IMR-90 (cell line): ENCODE data around the gene RAD51B. TPM values are rescaled to one million over a fixed set of nuclear protein-coding genes. Genes with fewer than 3 reads are reported as not detected.

Source experiments
- ATAC-seq: fragments of 200-7000 bp; cut with Tn5 transposase; 2 replicates; pipeline ENCODE4 v1.9.1; 2020; ENCODE audit warnings: low read depth, mild to moderate bottlenecking, moderate library complexity
- BruUV-seq: library from RNA; stranded (reverse); fragments of 400-500 nt; replicated peaks from 2 replicates; lab custom pipeline; 2021; lab: Mats Ljungman, UMichigan
- CTCF ChIA-PET: fragments of 300-600 bp; formaldehyde crosslinking; extraction: SDS; loops from one replicate; lab custom pipeline; 2021; ENCODE audit warnings: antibody characterized with exemption; lab: Yijun Ruan, JAX
- POLR2A ChIA-PET: fragments of 300-600 bp; sonication (Branson Sonifier 250); formaldehyde crosslinking; loops from one replicate; lab custom pipeline; 2022; ENCODE audit warnings: antibody characterized with exemption; ENCODE audit not compliant: unreplicated experiment; lab: Charles Lee
- DNase-seq: peaks from one replicate; pipeline ENCODE4 v3.0.0; 2013
- H2AFZ ChIP-seq: replicated peaks from 2 replicates; pipeline ENCODE3; 2013; ENCODE audit warnings: low read length, mild to moderate bottlenecking; ENCODE audit not compliant: poor library complexity
- H2AK5ac ChIP-seq: 2 replicates; pipeline ENCODE4 v1.6.1; 2013; ENCODE audit warnings: low read depth, low read length, inconsistent platforms
- H2AK9ac ChIP-seq: replicated peaks from 2 replicates; pipeline ENCODE3; 2013; ENCODE audit warnings: mild to moderate bottlenecking, low read depth, low read length, moderate library complexity; ENCODE audit not compliant: poor library complexity
- H2BK120ac ChIP-seq: 2 replicates; pipeline ENCODE4 v1.6.1; 2013; ENCODE audit warnings: low read depth, low read length, inconsistent platforms
- H2BK15ac ChIP-seq: 3 replicates; pipeline ENCODE4 v1.6.1; 2013; ENCODE audit warnings: low read depth, low read length, inconsistent platforms
- H2BK20ac ChIP-seq: 2 replicates; pipeline ENCODE4 v1.6.1; 2013; ENCODE audit warnings: low read depth, mild to moderate bottlenecking, inconsistent platforms, low read length, moderate library complexity
- H2BK5ac ChIP-seq: 2 replicates; pipeline ENCODE4 v1.6.1; 2013; ENCODE audit warnings: mild to moderate bottlenecking, low read depth, low read length, inconsistent platforms; ENCODE audit not compliant: poor library complexity, severe bottlenecking
- H3K14ac ChIP-seq: replicated peaks from 2 replicates; pipeline ENCODE4 v1.6.1; 2013; ENCODE audit warnings: low read depth, low read length, inconsistent platforms
- H3K18ac ChIP-seq: 2 replicates; pipeline ENCODE4 v1.6.1; 2013; ENCODE audit warnings: low read depth, low read length, control low read depth
- H3K23ac ChIP-seq: 2 replicates; pipeline ENCODE4 v1.6.1; 2013; ENCODE audit warnings: low read depth, low read length, inconsistent platforms
- H3K27ac ChIP-seq: 2 replicates; pipeline ENCODE4 v1.5.1; 2013; ENCODE audit warnings: mild to moderate bottlenecking, control low read depth, low read length; ENCODE audit not compliant: insufficient read depth
- H3K27me3 ChIP-seq: 2 replicates; pipeline ENCODE4 v1.6.1; 2013; ENCODE audit warnings: low read length; ENCODE audit not compliant: control insufficient read depth, insufficient read depth
- H3K36me3 ChIP-seq: 2 replicates; pipeline ENCODE4 v1.6.1; 2013; ENCODE audit warnings: low read length, mixed read lengths; ENCODE audit not compliant: control insufficient read depth, insufficient read depth
- H3K4ac ChIP-seq: 2 replicates; pipeline ENCODE4 v1.6.1; 2013; ENCODE audit warnings: low read depth, low read length, inconsistent platforms
- H3K4me1 ChIP-seq: 2 replicates; pipeline ENCODE4 v1.6.1; 2013; ENCODE audit warnings: low read length, mixed read lengths; ENCODE audit not compliant: control insufficient read depth, insufficient read depth
- H3K4me2 ChIP-seq: 2 replicates; pipeline ENCODE4 v1.6.1; 2013; ENCODE audit warnings: low read depth, mild to moderate bottlenecking, control low read depth, low read length, moderate library complexity
- H3K4me3 ChIP-seq: 2 replicates; pipeline ENCODE4 v1.5.1; 2013; ENCODE audit warnings: low read depth, mild to moderate bottlenecking, control low read depth, low read length, moderate library complexity; ENCODE audit not compliant: insufficient read depth
- H3K56ac ChIP-seq: 2 replicates; pipeline ENCODE4 v1.6.1; 2013; ENCODE audit warnings: low read length, inconsistent platforms; ENCODE audit not compliant: insufficient read depth; ENCODE audit errors: extremely low read depth
- H3K79me1 ChIP-seq, 2 experiments: 2 replicates each; pipeline ENCODE4 v1.6.1; 2013; ENCODE audit warnings: low read length in 2 of 2, inconsistent platforms in 1 of 2, low read depth in 1 of 2
- H3K9ac ChIP-seq: 2 replicates; pipeline ENCODE4 v1.6.1; 2013; ENCODE audit warnings: low read depth, low read length, control low read depth
- H3K9me1 ChIP-seq: 2 replicates; pipeline ENCODE4 v1.6.1; 2013; ENCODE audit warnings: low read length, inconsistent platforms; ENCODE audit not compliant: insufficient read depth
- H3K9me3 ChIP-seq: 2 replicates; pipeline ENCODE4 v1.6.1; 2013; ENCODE audit warnings: low read length; ENCODE audit not compliant: control insufficient read depth, insufficient read depth
- H4K20me1 ChIP-seq: 2 replicates; pipeline ENCODE4 v1.6.1; 2013; ENCODE audit warnings: low read length, inconsistent platforms; ENCODE audit not compliant: insufficient read depth
- H4K5ac ChIP-seq: 2 replicates; pipeline ENCODE4 v1.6.1; 2013; ENCODE audit warnings: mild to moderate bottlenecking, low read depth, low read length, control low read depth
- H4K8ac ChIP-seq, 2 experiments: 2 replicates each; pipeline ENCODE4 v1.6.1; 2013; ENCODE audit warnings: low read depth in 2 of 2, low read length in 2 of 2, control low read depth in 1 of 2, inconsistent platforms in 1 of 2
- H4K91ac ChIP-seq: 2 replicates; pipeline ENCODE4 v1.6.1; 2013; ENCODE audit warnings: low read depth, low read length, inconsistent platforms; ENCODE audit not compliant: insufficient read depth
- MAFK ChIP-seq: IDR thresholded peaks from 2 replicates; pipeline ENCODE4 v1.6.1; 2012; ENCODE audit warnings: low read depth, low read length, improper control_type of control experiment
- RFX5 ChIP-seq: IDR thresholded peaks from 2 replicates; pipeline ENCODE4 v1.8.0; 2012; ENCODE audit warnings: low read depth, mild to moderate bottlenecking, low read length, moderate library complexity
- USF2 ChIP-seq: fragments of 150-350 bp; IDR thresholded peaks from 2 replicates; pipeline ENCODE4 v1.6.1; 2017; ENCODE audit warnings: mild to moderate bottlenecking, antibody characterized with exemption, low read length, low read depth
- WGBS, 2 experiments: methylation state at CpG; one replicate each; pipeline versions ENCODE4 v1.1.5 to v1.1.7; 2013; ENCODE audit warnings: missing lambda C conversion rate in 2 of 2; ENCODE audit not compliant: insufficient read length in 1 of 2; ENCODE audit errors: extremely low coverage in 2 of 2; 5-methylcytosine and 5-hydroxymethylcytosine counted together
- dilution Hi-C: fragments of 300-500 bp; cut with HindIII; formaldehyde crosslinking; loops from one replicate; pipeline ENCODE4 v1.14.3; 2018; ENCODE audit warnings: low sequenced_read_pairs; ENCODE audit not compliant: unreplicated experiment
- in situ Hi-C: fragments of 300-500 bp; cut with MboI; formaldehyde crosslinking; loops from 3 replicates; pipeline ENCODE4 v1.14.3; 2019; ENCODE audit warnings: low sequenced_read_pairs, inconsistent platforms, mixed read lengths
- intact Hi-C: fragments of 100-400 bp; cut with micrococcal nuclease; formaldehyde crosslinking; loops from 2 replicates; pipeline ENCODE4 v1.10.0; 2022
- polyA plus RNA-seq, 3 experiments: library from polyadenylated mRNA; depleted of rRNA; stranded (reverse); fragments of >200 nt; gene quantifications; 2 replicates each; pipeline ENCODE4 v1.2.3, GENCODE V29; 2012; ENCODE audit warnings: low replicate concordance in 1 of 3
- total RNA-seq: library from RNA; depleted of rRNA; stranded (reverse); fragments of >200 nt; gene quantifications from 2 replicates; pipeline ENCODE4 v1.2.3, GENCODE V29; 2012

RAD51B gene
- total and polyA plus RNA-seq, 2 of the 4 experiments (the other 2 are of a cell fraction) = 5.1 to 18.8 TPM

GRCh38 chr14:68013326-68013725 is 193.7 kb downstream of the RAD51B start:
- CTCF ChIA-PET = no interaction called here
- in situ Hi-C loops = no loop called here
- no peak overlapping the region for H3K4me3 ChIP-seq
- POLR2A ChIA-PET = no interaction called here
- no CpG with 5 or more reads among the region's 2 CpGs for WGBS, 2 experiments
- H2AK9ac ChIP-seq = no peak overlapping the region
- H3K4me2 ChIP-seq = no peak overlapping the region
- no peak overlapping the region for H2AFZ ChIP-seq
- H3K27ac ChIP-seq = no peak overlapping the region
- dilution Hi-C loops = no loop called here
- intact Hi-C loops = no loop called here
- no peak overlapping the region for H3K56ac ChIP-seq
- no peak overlapping the region for H2BK15ac ChIP-seq
- H4K8ac ChIP-seq = no peak overlapping the region
- no peak overlapping the region for H2AK5ac ChIP-seq
- H3K9me3 ChIP-seq = no peaks in the 10 kb centered on the region
- H3K18ac ChIP-seq = no peak overlapping the region
- H4K5ac ChIP-seq = no peak overlapping the region
- no peak overlapping the region for H2BK20ac ChIP-seq
- no TSS peak for BruUV-seq
- no peak overlapping the region for H3K9ac ChIP-seq
- H2BK120ac ChIP-seq = no peak overlapping the region
- no peaks in the 10 kb centered on the region for H3K27me3 ChIP-seq
- H3K14ac ChIP-seq = no peak overlapping the region
- no peak overlapping the region for H2BK5ac ChIP-seq
- H3K9me1 ChIP-seq = 0 out of 2 replicates have a peak, but pooled peaks cover 5% of the 10 kb centered on the region
- ATAC-seq (no peak), DNase-seq (no peak)
- no peaks in the 10 kb centered on the region for H4K20me1 ChIP-seq
- H3K79me1 ChIP-seq = no peaks in the 10 kb centered on the region
- no peak overlapping the region for H3K4ac ChIP-seq
- H3K36me3 ChIP-seq = no peaks in the 10 kb centered on the region
- no peak overlapping the region for H4K91ac ChIP-seq
- H3K23ac ChIP-seq = no peak overlapping the region
- peak; percentile 54 for TF ChIP-seq MAFK
- no peak for TF ChIP-seq RFX5
- no peak for TF ChIP-seq USF2
- H3K4me1 ChIP-seq = peaks cover 5% of the 10 kb centered on the region; the same call in 1 of the 2 replicates
